ENCODE data around the gene MED13.
"Not testable (repeated sequence)": the region's sequence is repeated elsewhere in the genome, so short reads cannot be mapped to it uniquely, and the experiment has no call there.

Gene MED13

DNA sequence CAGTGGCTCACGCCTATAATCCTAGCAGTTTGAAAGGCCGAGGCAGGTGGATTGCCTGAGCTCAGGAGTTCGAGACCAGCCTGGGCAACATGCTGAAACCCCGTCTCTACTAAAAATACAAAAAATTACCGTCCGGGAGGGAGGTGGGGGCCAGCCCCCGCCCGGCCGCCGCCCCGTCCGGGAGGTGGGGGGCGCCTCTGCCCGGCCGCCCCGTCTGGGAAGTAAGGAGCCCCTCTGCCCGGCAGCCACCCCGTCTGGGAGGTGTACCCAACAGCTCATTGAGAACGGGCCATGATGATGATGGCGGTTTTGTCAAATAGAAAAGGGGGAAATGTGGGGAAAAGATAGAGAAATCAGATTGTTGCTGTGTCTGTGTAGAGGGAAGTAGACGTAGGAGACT, 7.8 kb upstream of the MED13 start:
- H3K27me3 ChIP-seq (ENCODE audit: control insufficient read depth in 1 of 2, insufficient read depth in 2 of 2, low read length in 2 of 2); H3K9ac ChIP-seq (ENCODE audit: low read depth in 1 of 2, low read length in 2 of 2); H3K4me3 ChIP-seq (ENCODE audit: low read depth in 1 of 2, low read length in 2 of 2); H3K27ac ChIP-seq (ENCODE audit: low read depth, low read length); H3K4me1 ChIP-seq (ENCODE audit: control insufficient read depth in 1 of 2, insufficient read depth in 2 of 2, low read length in 2 of 2); H3K9me3 ChIP-seq (ENCODE audit: control insufficient read depth in 1 of 2, low read length in 2 of 2); H3K36me3 ChIP-seq (ENCODE audit: control insufficient read depth in 1 of 2, insufficient read depth in 2 of 2, low read length in 2 of 2): not testable (repeated sequence)

DNA sequence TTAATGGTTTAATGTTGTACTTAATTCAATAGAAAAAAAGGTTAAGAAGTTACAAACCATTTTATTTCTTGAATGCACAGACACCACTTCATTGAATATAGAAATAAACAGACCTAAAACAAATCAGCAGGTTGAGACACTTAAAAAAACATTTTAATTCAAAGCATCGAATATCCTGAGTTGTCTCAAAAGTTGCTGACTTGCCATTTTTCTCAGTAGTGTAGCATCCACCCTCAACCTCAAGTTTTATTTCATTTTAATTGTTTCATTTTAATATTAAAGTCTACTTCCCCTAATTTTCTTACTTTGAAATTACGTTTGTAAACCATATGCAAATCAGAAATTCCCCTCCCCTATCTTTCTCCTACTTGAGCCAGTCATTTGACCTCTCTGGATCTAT, 5.8 kb upstream of the MED13 start:
- Histone ChIP-seq H3K9me3 (ENCODE audit: control insufficient read depth in 1 of 2, low read length in 2 of 2) (no peaks in the 10 kb centered on the region), H3K36me3 (ENCODE audit: control insufficient read depth in 1 of 2, insufficient read depth in 2 of 2, low read length in 2 of 2) (no peaks in the 10 kb centered on the region), H3K9ac (ENCODE audit: low read depth in 1 of 2, low read length in 2 of 2) (no peak overlapping the region), H3K4me3 (ENCODE audit: low read depth in 1 of 2, low read length in 2 of 2) (no peak overlapping the region), H3K27me3 (ENCODE audit: control insufficient read depth in 1 of 2, insufficient read depth in 2 of 2, low read length in 2 of 2) (no peaks in the 10 kb centered on the region), H3K4me1 (ENCODE audit: control insufficient read depth in 1 of 2, insufficient read depth in 2 of 2, low read length in 2 of 2) (peaks cover 14 to 19% of the 10 kb centered on the region in 2 donors), H3K27ac (ENCODE audit: low read depth, low read length) (no peak overlapping the region)

DNA sequence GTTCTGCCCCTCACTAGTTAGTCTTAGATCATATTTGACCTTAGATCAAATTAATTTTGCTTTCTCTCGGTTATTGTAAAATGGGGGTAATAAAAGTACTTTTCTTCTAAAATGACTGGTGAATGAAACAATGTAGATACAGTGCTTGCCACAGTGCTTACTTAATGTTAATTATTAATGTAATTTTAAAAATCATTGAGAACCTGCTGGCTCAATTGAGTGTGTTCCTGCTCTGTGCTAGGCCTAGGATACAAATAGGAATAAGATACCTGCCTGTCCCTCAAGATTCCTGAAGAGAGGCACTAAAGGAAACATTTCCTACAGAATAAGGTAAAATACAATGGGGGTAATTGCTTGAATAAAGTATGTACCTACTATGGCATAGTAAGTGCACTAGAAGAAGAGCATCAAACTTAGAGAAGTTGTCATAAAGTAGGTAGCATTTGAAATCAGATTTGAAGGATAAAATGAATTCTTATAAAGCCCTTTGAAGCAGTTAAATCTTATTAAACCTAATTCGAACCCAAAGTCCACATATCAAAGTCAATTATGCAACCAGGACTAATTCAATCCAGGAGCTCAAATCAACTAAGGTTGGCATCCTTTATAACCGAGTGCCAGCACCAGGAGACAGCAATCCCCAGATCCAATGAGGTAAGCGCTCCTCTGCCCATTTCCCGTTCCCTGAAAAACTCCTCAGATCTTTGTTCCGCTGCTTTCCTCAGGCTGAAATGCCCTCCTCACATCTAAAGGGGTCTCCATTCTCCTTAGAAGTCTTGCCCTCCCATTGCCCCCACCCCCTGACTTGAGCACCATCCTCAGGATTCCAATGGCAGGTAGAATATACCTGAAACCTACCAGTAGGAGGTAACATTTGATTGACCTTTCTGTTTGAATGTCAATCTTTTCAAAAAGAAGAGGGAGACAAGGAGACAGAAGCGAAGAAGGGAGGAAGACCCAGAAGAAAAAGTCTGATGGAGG, 2.4 kb upstream of the MED13 start:
- no peaks in the 10 kb centered on the region for H3K36me3 ChIP-seq (ENCODE audit: control insufficient read depth in 1 of 2, insufficient read depth in 2 of 2, low read length in 2 of 2)
- H3K4me3 ChIP-seq (ENCODE audit: low read depth in 1 of 2, low read length in 2 of 2) = peak overlapping the region in 1 of 2 donors; percentile 26
- peak overlapping the region in 1 of 2 donors; percentile 2 for H3K9ac ChIP-seq (ENCODE audit: low read depth in 1 of 2, low read length in 2 of 2)
- H3K4me1 ChIP-seq (ENCODE audit: control insufficient read depth in 1 of 2, insufficient read depth in 2 of 2, low read length in 2 of 2) = peaks cover 26% of the 10 kb centered on the region in 2 donors
- no peak overlapping the region for H3K27ac ChIP-seq (ENCODE audit: low read depth, low read length)
- no peaks in the 10 kb centered on the region for H3K9me3 ChIP-seq (ENCODE audit: control insufficient read depth in 1 of 2, low read length in 2 of 2)
- no peaks in the 10 kb centered on the region for H3K27me3 ChIP-seq (ENCODE audit: control insufficient read depth in 1 of 2, insufficient read depth in 2 of 2, low read length in 2 of 2)

DNA sequence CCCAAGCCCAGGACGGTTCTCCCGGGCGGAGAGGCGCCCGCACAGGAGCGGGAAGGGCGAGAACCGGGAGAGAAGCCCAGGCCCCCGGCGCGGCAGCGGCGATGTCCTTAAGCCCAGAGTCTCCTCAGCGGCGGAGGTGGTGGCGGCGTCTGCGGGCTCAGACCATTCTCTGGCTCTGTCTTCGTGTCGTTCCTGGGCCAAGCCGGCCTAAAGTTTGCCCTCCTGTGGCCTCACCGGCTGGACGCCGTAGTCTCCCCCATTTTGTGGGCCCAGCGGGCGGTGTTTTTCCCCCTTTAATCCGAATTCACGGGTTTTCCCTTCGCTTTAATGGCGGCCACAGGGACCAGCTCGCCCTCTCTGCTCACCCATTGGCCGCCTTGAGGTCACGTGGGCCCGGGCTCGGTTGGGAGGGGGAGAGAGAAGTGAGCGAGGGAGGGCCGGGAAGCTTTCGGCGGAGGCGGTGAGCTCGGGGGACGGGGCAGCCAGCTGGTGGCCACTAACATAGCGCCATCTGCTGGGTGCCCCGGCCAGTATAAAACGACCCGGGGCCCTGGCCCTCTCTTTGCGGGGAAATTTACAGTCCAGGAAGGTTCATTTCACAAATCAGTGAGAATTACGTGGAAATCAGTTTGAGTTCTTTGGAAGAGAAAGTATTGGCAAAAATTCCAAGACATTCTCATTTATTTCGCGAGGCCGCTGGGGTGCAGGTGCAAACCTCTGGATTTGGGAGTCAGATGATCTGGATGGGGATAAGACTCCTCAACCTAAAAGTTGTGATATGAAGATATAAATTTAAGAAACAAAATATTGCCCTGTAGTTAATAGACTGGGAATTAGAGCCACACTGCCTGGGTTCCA, 762 bp upstream of the MED13 start:
- H3K9me3 ChIP-seq (ENCODE audit: control insufficient read depth in 1 of 2, low read length in 2 of 2) = no peaks in the 10 kb centered on the region
- H3K36me3 ChIP-seq (ENCODE audit: control insufficient read depth in 1 of 2, insufficient read depth in 2 of 2, low read length in 2 of 2) = peaks cover 0 to 2% of the 10 kb centered on the region in 2 donors
- peak overlapping the region; percentile 91 to 92 for H3K4me3 ChIP-seq (ENCODE audit: low read depth in 1 of 2, low read length in 2 of 2)
- H3K27me3 ChIP-seq (ENCODE audit: control insufficient read depth in 1 of 2, insufficient read depth in 2 of 2, low read length in 2 of 2) = no peaks in the 10 kb centered on the region
- H3K9ac ChIP-seq (ENCODE audit: low read depth in 1 of 2, low read length in 2 of 2) = peak overlapping the region; percentile 99
- peak overlapping the region; percentile 96 for H3K27ac ChIP-seq (ENCODE audit: low read depth, low read length)
- peaks cover 35 to 37% of the 10 kb centered on the region in 2 donors for H3K4me1 ChIP-seq (ENCODE audit: control insufficient read depth in 1 of 2, insufficient read depth in 2 of 2, low read length in 2 of 2)

DNA sequence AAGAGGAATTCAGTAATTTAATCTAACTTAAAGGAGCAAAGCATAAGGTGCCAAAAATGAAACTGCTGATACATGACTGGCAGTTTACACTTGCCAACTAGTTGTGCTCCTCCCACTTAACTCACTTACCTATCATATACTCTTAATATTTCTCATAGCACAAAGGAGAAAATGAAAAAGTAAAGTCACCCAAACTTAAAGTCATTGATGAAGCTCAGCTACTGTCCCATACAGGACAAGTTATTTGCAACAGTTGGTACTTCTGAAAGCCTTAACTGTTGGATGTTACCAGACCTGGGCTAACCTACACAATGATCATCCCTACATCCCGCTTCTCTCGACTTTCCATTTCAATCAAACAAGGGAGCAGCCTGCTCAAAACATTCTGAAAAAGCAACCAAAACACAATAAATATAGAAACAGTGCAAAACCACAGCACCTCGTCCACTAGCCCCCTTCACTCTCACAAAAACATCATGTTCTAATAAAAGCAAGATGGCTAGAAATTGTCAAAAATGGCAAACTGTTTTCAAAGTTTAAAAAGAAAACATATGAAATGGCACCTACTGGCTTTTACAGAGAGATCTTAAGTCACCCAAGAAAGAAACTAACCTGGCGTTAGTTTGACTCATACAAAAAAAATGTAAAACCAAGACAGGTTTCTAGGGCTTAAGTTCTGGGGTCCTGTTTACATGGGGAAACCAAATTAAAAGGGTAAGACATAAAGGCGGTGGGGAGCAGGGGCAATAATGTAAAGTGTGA, 868 bp downstream of the MED13 start:
- Histone ChIP-seq H3K4me1 (ENCODE audit: control insufficient read depth in 1 of 2, insufficient read depth in 2 of 2, low read length in 2 of 2) (peaks cover 37 to 39% of the 10 kb centered on the region in 2 donors), H3K27me3 (ENCODE audit: control insufficient read depth in 1 of 2, insufficient read depth in 2 of 2, low read length in 2 of 2) (no peaks in the 10 kb centered on the region), H3K4me3 (ENCODE audit: low read depth in 1 of 2, low read length in 2 of 2) (peak overlapping the region; percentile 97 to 98), H3K9me3 (ENCODE audit: control insufficient read depth in 1 of 2, low read length in 2 of 2) (no peaks in the 10 kb centered on the region), H3K27ac (ENCODE audit: low read depth, low read length) (peak overlapping the region; percentile 66), H3K9ac (ENCODE audit: low read depth in 1 of 2, low read length in 2 of 2) (peak overlapping the region; percentile 93 to 94), H3K36me3 (ENCODE audit: control insufficient read depth in 1 of 2, insufficient read depth in 2 of 2, low read length in 2 of 2) (peaks cover 4 to 8% of the 10 kb centered on the region in 2 donors)

DNA sequence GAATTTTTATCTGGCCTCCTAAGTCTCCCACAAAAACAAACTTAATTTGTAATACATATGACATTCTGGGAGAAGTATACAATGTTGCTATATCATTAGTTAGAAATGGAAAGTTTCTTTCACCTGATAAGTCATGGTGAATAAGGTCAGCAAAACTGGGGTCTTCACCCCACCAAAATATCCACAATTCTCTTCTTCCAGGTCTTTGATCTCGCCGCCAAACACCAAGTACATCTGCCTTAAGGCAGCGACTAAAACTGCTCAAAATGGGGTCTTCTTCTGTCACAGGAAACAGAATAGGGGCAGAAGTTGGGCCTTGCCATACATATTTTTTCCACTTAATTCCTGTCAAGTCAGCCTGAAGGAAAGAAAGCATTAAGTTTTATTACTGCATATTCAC, 2.1 kb downstream of the MED13 start:
- Histone ChIP-seq H3K4me3 (ENCODE audit: low read depth in 1 of 2, low read length in 2 of 2) (peak overlapping the region; percentile 97 to 98), H3K4me1 (ENCODE audit: control insufficient read depth in 1 of 2, insufficient read depth in 2 of 2, low read length in 2 of 2) (peaks cover 39 to 48% of the 10 kb centered on the region in 2 donors), H3K9me3 (ENCODE audit: control insufficient read depth in 1 of 2, low read length in 2 of 2) (no peaks in the 10 kb centered on the region), H3K36me3 (ENCODE audit: control insufficient read depth in 1 of 2, insufficient read depth in 2 of 2, low read length in 2 of 2) (peaks cover 5 to 8% of the 10 kb centered on the region in 2 donors), H3K27me3 (ENCODE audit: control insufficient read depth in 1 of 2, insufficient read depth in 2 of 2, low read length in 2 of 2) (no peaks in the 10 kb centered on the region), H3K9ac (ENCODE audit: low read depth in 1 of 2, low read length in 2 of 2) (peak overlapping the region in 1 of 2 donors; percentile 24), H3K27ac (ENCODE audit: low read depth, low read length) (no peak overlapping the region)

DNA sequence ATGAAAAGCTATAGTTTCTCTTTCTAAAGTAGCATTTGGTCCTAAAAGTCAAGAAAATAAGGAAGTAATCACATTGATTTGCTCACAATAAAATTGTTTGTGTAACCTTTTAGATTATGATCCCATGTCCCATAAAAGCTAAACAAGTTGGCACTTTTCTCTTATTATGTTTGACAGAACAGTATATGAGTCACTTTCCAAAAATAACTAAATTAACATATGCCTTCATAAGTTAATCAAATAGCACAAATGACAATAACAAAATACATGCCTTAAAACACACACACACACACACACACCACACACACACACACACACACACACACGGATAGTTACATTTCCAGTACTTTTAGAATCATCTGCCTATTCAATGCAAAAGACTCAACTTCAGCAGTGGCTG, 2.8 kb downstream of the MED13 start:
- Histone ChIP-seq H3K4me1 (ENCODE audit: control insufficient read depth in 1 of 2, insufficient read depth in 2 of 2, low read length in 2 of 2) (peaks cover 46 to 48% of the 10 kb centered on the region in 2 donors), H3K9ac (ENCODE audit: low read depth in 1 of 2, low read length in 2 of 2) (peak overlapping the region in 1 of 2 donors; percentile 24), H3K36me3 (ENCODE audit: control insufficient read depth in 1 of 2, insufficient read depth in 2 of 2, low read length in 2 of 2) (peaks cover 5 to 8% of the 10 kb centered on the region in 2 donors), H3K27me3 (ENCODE audit: control insufficient read depth in 1 of 2, insufficient read depth in 2 of 2, low read length in 2 of 2) (no peaks in the 10 kb centered on the region), H3K4me3 (ENCODE audit: low read depth in 1 of 2, low read length in 2 of 2) (peak overlapping the region; percentile 97 to 98), H3K27ac (ENCODE audit: low read depth, low read length) (no peak overlapping the region), H3K9me3 (ENCODE audit: control insufficient read depth in 1 of 2, low read length in 2 of 2) (no peaks in the 10 kb centered on the region)

DNA sequence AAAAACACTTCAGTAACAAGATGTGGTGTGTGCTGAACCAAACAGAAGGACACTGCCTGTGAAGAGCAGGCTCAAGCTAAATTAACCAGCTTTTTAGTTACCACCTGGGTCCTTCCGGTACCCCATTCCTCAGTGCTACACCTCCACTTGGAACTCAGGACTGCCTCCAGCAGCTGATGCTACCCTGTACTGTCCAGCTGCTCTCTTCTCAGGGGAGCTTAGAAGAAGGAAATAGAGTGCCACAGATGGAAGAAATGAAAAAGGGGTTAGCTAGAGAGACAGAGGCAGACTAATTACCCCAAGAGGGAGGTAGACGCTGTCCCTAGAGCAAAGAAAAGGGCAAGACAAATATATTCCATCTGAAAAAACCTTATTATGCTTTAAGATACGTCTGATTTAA, 5.7 kb downstream of the MED13 start:
- no peaks in the 10 kb centered on the region for H3K9me3 ChIP-seq (ENCODE audit: control insufficient read depth in 1 of 2, low read length in 2 of 2)
- no peak overlapping the region for H3K4me3 ChIP-seq (ENCODE audit: low read depth in 1 of 2, low read length in 2 of 2)
- no peak overlapping the region for H3K27ac ChIP-seq (ENCODE audit: low read depth, low read length)
- no peak overlapping the region for H3K9ac ChIP-seq (ENCODE audit: low read depth in 1 of 2, low read length in 2 of 2)
- H3K4me1 ChIP-seq (ENCODE audit: control insufficient read depth in 1 of 2, insufficient read depth in 2 of 2, low read length in 2 of 2) = peaks cover 35 to 44% of the 10 kb centered on the region in 2 donors
- no peaks in the 10 kb centered on the region for H3K27me3 ChIP-seq (ENCODE audit: control insufficient read depth in 1 of 2, insufficient read depth in 2 of 2, low read length in 2 of 2)
- peaks cover 5 to 25% of the 10 kb centered on the region in 2 donors for H3K36me3 ChIP-seq (ENCODE audit: control insufficient read depth in 1 of 2, insufficient read depth in 2 of 2, low read length in 2 of 2)

DNA sequence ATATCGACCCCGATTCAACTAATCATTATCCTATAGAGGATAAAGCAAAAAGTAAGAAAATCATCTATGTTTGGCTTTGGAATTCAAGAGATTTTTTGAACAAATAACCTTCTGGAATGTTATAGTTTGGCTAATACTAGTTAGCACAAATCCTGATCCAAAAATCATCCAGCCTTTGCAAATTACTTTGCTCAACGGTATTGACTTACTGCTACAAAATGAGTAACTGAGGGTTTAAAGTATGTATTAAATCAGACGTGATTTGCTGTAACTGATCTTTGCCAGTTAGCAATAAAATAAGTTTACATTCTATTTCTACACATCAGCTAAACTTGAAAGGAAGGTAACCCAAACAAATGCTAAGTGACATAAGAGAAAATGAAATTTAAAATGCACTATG, 6.5 kb downstream of the MED13 start:
- H3K9me3 ChIP-seq (ENCODE audit: control insufficient read depth in 1 of 2, low read length in 2 of 2) = no peaks in the 10 kb centered on the region
- H3K4me3 ChIP-seq (ENCODE audit: low read depth in 1 of 2, low read length in 2 of 2) = no peak overlapping the region
- H3K36me3 ChIP-seq (ENCODE audit: control insufficient read depth in 1 of 2, insufficient read depth in 2 of 2, low read length in 2 of 2) = peaks cover 5 to 25% of the 10 kb centered on the region in 2 donors
- H3K27me3 ChIP-seq (ENCODE audit: control insufficient read depth in 1 of 2, insufficient read depth in 2 of 2, low read length in 2 of 2) = no peaks in the 10 kb centered on the region
- H3K27ac ChIP-seq (ENCODE audit: low read depth, low read length) = no peak overlapping the region
- H3K9ac ChIP-seq (ENCODE audit: low read depth in 1 of 2, low read length in 2 of 2) = no peak overlapping the region
- H3K4me1 ChIP-seq (ENCODE audit: control insufficient read depth in 1 of 2, insufficient read depth in 2 of 2, low read length in 2 of 2) = peaks cover 27 to 44% of the 10 kb centered on the region in 2 donors
